Fibroblast of gingiva (primary cell): ENCODE data around the gene ELAVL4.
"Not testable (repeated sequence)": the region's sequence is repeated elsewhere in the genome, so short reads cannot be mapped to it uniquely, and the experiment has no call there.

Experiments
- DNase-seq: peaks from one replicate; pipeline ENCODE4 v3.0.0-alpha.2; 2011; ENCODE audit warnings: low read depth

Gene ELAVL4

DNA sequence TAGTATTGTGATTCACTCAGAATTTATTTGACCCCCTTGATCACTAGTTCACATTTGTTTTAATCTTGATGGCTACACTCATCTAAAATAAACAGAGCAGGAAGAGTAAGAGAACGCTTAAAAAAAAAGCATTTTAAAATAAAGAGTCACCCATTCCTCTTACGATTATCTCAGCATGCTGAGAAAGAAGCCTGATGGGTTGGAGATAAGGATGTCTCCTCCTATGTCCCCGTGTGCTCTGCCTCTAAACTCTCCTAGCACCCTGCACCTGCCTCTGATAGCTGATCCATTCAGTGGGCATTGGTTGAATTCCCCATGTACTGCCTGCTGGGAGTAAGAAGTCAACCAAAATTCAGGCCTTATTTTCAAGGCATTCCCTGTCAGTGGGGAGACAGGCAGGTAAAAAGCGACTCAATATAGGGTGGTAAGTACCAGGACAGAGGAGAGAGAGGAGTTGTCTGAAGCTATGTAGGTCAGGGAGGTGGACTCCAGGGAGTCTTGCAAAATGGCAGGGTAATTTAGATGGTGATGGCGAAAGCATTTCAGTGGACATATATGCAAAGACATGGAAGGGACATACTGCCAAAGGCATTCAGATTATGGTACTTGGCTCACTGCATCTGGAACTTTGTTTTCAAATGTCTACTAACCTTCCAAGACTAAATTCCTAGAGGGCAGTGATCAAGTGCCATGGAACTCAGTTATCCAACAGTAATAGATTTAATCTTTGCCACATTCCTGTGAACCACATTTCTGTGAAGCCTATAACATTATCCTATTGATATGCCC lies 18.4 kb downstream of the ELAVL4 start:
- no peak for DNase-seq

GRCh38 chr1:50129201-50129600 lies 20.5 kb downstream of the ELAVL4 start:
- no peak for DNase-seq

DNA sequence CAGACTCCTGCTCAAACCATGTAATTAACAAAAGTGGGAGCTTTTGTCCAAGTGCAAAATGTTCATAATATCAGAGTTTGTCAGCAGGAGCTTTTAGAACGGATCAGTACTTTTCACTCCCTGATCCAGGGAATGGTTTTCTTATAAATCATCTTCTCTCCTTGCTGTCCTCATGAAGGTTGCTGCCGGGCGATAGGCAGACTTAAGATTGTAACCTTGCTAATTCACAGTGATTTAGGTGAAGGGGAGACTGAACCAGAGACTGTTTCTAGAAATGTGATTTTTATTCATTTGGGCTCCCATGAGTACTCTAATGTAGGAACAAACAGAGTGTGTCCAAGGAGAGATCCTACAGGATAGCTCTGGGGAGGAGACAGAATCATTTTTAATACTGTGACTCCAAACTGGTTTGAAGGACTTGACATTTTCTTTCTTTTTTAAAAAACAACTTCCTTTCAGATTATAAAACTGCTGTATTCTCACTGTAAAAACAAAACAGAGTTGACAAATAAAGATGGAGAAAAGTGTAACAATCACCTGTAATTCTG lies 23.7 kb downstream of the ELAVL4 start:
- DNase-seq = no peak

GRCh38 chr1:50135716-50136115 lies 27.0 kb downstream of the ELAVL4 start:
- DNase-seq = no peak

DNA sequence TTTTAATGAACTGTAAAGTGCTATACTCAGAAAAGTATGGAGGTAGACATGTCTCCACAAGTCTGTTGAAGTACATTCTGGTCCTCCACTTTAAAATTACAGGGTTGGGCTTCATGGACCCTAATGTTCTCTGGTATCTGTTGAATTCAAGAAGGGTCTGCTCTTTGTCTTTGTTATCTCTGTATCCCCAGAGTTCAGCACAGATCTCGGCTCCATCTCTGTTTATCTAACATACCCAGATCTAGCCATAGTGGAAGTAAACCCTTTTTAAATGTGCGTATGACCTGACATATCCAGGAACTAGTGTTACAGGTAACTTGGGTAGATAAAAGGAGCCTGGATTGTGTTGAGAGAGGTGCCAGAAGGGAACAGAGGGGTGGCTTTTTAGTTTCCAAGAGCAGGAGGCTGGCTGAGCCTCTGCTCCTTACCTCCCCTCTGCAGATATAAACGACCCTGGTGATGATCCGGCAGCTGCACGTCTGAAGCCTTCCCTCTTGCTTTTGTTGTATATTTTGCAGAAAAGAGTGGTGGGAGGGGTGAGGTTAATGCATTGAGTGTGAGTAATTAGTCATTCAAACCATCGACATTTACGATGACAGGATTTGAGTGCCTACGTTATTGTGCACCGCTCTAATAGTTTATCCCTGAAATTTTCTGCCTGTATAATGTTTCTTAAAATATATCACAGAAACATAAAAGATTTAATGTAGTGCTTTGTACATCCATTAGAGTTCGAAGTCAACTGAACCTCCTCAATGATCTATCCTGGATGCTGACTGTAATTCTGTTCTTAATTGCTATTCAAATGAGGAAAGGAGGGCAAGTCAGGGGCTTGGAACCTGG lies 30.8 kb downstream of the ELAVL4 start:
- no peak for DNase-seq

GRCh38 chr1:50140182-50140447 lies 31.4 kb downstream of the ELAVL4 start:
- DNase-seq = no peak

DNA sequence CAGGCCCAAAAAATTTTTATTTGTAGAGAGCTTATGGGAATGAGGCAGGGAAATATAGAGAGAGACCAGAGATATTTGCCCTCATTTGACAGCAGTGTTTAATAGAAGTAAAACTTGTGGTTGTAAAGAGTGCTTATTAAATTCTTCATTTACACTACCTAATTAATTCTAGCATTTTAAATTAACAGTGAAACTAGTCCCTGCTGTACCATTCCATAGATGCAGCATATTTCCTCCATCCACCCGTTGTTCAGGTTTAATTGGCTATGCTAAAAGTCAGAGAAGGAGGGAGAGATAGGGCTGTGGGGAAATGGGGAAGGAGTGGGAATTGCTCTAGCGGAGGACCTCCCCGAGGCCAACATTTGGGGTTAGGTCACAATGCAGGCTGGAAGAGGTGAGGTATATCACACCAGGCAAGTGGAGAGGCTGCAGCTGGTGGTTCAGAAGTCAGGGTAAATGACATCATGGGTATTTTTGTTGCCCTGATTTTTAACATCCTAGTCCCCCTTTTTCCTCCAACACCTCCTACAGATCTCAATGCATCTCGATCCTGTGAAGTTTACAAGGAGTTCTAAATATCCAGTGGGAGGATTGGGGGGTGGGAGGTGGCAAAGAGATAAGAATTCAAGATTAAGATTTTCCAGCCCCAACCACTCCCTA lies 38.6 kb downstream of the ELAVL4 start:
- no peak for DNase-seq

- DNase-seq = no peak
These were observed 39.6 kb downstream of the ELAVL4 start for GRCh38 chr1:50148142-50148923.

GRCh38 chr1:50152236-50152635 lies 43.5 kb downstream of the ELAVL4 start:
- DNase-seq = no peak

GRCh38 chr1:50155541-50155940 lies 46.8 kb downstream of the ELAVL4 start:
- no peak for DNase-seq

GRCh38 chr1:50156241-50157010 lies 47.7 kb downstream of the ELAVL4 start:
- no peak for DNase-seq

DNA sequence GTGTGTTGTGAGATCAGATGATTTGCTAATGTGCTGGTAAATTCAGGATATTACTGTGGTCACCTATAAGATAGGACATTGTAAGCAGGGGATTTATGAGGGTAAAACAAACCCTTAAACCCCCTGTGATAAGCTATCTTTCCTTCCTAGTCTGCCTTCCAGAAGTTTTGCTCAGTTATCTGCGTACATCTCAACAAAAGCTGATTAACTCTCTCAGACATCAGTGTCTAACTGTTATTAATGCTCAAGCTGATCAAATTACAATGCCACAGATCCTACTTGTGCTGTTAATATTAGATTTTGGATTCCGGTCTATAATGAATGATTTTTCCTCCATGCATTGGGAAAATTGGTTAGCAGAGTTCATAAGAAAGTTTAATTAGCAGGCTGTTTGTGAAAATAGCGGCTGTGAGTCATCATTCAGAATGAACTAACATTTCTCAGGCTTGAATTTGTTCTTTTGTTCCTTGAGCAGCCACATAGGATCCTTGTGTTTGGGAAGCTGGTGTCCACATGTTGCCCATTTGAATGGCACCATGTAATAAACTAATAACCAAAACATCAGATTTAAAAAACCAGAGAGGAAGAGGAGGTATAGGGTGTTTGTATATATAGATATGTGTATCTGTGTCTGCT lies 48.7 kb downstream of the ELAVL4 start:
- no peak for DNase-seq

GRCh38 chr1:50158421-50158820 lies 49.7 kb downstream of the ELAVL4 start:
- DNase-seq = no peak

GRCh38 chr1:50163680-50164079 lies 55.0 kb downstream of the ELAVL4 start:
- no peak for DNase-seq

DNA sequence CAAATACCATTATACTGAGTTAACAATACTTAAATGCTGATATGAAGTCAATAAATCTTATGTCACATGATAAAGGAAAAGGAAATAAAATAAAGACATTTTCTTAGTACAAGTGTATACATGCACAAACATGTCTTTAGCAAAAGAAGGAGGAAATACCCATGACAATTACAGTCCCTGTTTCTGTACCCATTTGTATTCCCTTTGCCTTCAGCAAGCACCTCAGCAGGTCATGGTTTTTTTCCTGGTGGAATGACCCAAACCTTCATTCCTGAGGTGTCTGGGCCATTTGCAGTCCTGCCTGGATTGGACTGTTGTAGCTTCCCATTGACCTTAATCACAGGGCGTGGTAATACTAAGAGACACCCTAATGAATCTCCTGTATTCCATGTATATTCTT lies 57.6 kb downstream of the ELAVL4 start:
- not testable (repeated sequence) for DNase-seq

GRCh38 chr1:50172299-50172698 lies 63.6 kb downstream of the ELAVL4 start:
- no peak for DNase-seq

DNA sequence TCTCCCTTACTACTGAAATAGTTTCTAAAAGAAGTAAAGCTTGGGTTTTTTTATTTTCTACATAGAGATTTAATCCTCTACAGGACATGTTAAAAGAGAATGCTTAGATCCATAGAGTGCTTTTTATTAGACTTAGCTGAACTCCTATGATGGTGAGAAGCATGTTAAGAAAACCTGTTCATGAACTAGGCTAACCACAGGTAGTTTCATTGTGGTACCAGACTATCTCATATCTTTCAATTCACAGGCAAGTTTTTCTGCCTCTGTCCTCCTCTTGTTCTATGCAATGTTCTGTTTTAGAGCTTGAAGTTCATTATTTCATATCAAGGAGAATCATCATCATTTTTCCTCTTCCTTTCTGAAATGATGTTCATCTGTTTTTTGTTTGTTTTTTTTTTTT lies 65.4 kb downstream of the ELAVL4 start:
- DNase-seq = no peak

GRCh38 chr1:50175719-50176639 lies 67.3 kb downstream of the ELAVL4 start:
- DNase-seq = no peak

- DNase-seq = no peak
These were observed 69.3 kb downstream of the ELAVL4 start for GRCh38 chr1:50177994-50178393.

- no peak for DNase-seq
These were observed 70.9 kb downstream of the ELAVL4 start for GRCh38 chr1:50179639-50180038.
